Brain pericyte (primary cell): ENCODE results near the gene PPP6R2.

Source experiments
- DNase-seq: peaks from one replicate; pipeline ENCODE4 v3.0.0-alpha.2; 2012; ENCODE audit warnings: low read depth, low spot score

Gene PPP6R2

GRCh38 chr22:50445071-50445879 lies 102.1 kb downstream of the PPP6R2 start:
- DNase-seq: no peak

DNA sequence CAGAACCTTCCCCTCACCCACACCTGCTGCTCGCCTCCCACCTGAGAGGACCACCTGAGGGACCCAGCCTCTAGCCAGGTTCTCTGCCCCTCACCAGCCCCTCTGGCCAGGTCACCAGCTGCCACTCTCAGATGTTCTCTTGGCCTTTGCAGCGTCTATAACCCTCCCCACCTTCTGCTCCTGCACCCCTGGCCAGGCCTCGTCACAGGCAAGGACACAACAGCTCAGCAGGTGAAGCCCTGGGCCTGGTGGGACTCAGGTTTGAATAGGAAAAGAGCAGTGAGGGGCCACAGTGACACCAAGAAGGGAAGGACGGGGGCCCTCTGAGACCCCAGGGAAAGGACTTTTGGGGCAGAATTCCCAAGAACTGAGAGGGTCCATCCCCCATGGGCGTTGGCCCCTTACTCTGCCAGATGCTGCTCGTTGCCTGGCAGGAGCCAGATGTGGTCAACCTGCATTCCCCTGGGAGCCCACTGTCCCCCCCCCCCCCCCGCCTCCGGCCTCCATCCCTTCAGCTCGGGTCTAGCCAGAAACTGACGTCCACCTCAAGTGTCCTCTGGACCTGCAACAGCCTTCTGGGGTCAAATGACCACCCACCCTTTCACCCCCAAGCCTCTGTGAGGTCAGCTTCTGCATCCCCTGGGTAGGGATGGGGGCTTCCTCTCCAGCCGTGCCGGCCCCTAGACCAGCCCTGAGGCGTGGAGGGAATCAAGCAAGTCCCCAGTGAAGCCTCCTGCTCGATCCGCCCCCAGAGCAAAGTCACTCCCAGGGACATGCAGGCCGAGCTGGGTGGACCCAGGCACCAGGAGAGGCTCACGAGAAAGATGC lies 103.0 kb downstream of the PPP6R2 start:
- no peak for DNase-seq

DNA sequence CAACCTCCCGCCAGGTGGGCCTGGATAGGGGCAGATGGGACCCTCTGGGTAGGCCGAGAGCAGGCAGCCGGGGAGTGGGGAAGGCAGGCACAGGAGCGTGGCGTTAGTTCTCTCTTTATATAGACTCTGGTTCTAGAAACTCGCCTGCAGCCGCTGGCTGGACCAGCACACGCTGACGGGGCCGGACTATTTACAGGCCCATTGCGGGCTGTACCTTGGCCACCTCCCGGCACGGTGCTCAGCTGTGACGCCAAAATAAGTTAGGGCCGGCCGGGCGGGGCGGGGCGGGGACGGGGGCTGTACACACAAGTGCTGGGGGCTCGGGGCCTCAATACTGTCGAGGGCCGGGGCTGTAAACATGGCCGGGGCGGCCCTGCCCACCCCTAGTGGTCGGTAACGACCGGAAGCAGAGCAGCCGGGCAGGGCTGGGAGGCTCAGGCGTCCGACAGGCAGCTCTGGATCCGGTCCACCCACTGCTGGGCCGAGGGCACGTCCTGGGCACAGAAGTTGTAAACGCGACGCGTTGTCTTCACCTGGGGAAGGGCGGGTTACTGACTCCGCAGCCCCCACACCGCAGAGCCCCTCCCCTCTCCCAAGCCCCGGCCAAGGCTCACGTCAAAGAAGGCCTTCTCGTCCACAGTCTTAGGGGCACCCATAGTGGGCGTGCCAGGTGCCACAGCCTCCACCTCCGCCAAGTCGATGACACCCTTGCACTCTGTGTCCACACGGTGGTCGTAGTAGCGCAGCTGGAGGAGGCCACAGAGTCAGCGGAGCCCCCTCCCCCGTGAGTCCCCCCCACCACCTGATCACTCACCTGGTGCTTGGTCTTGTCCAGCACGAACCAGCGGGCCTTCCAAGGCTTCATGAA lies 103.8 kb downstream of the PPP6R2 start:
- DNase-seq: no peak

- no peak for DNase-seq
Measured at GRCh38 chr22:50447576-50448551, 104.7 kb downstream of the PPP6R2 start.

DNA sequence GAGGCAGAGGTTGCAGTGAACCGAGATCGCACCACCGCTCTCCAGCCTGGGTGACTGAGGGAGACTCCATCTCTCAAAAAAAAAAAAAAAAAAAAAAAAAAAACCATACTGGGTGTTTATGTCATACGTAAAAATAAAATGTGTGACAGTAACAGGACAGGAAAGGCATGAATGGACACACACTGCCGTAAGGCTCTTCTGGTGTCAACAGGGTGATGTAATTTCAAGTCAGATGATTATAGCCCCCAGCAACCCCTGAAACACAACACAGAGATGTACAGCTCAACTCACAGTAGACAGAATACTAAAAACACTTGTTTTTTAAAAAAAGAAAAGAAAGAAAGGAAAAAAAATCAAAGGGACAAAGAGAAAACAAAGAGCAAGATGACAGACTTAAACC lies 109.5 kb downstream of the PPP6R2 start:
- DNase-seq: no peak

- no peak for DNase-seq
Measured at GRCh38 chr22:50454556-50455075, 111.5 kb downstream of the PPP6R2 start.

- DNase-seq: no peak
Measured at GRCh38 chr22:50455201-50455600, 112.1 kb downstream of the PPP6R2 start.

DNA sequence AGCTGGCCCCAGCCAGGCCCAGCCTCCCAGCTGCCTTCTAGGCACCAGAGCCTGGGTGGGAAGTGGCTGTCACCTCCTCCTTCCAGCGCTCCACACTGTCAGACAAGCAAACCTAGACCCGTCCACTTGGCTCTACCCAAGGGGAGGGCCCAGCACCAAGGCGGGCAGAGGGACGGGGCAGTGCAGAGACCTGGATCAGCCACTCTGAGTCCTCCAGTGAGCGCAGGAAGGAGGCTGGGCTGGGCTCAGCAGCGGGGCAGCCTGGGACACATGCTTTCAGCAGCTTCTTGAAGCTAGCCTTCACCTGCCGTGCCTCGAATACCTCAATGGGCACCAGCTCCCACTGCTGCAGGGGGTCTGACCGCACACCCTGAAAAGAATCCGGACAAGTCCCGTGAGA lies 112.9 kb downstream of the PPP6R2 start:
- DNase-seq: no peak

DNA sequence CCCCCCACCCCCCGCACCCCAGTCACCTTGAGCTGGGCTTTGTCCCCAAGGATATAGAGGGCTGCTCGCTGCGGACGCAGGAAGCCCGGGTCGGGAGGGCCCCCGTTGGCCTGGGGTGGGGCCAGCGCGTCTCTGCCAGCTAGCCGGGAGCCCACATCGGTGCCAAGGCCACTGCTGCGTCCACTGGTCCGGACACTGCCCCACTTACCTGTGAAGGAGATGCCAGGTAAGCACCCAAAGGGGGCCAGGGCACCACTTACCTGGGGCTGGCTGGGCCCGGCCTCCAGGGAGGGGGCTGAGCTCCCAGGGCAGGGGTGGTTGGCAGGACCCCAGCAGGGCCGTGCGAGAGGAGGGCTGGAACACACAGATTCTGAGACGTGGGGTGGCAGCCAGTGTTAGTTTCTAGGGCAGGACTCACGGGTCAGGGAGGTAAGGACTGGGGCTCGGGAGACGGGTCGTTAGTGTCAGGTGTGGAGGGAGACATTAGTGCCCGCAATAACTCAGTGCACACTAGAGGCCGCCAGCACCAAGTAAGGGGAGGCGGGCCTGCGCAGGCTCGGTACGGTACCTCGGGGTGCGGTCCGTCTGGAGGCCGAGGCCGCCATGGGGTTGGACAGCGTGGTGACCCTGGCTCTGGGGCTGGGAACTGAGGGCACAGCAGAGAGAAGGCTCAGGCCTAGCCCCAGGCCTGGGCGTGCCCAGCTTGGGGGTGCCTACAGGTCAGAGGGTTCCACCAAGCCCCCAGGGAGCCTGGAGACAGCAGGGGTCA lies 113.5 kb downstream of the PPP6R2 start:
- no peak for DNase-seq

- no peak for DNase-seq
Measured at GRCh38 chr22:50459016-50459415, 115.9 kb downstream of the PPP6R2 start.

DNA sequence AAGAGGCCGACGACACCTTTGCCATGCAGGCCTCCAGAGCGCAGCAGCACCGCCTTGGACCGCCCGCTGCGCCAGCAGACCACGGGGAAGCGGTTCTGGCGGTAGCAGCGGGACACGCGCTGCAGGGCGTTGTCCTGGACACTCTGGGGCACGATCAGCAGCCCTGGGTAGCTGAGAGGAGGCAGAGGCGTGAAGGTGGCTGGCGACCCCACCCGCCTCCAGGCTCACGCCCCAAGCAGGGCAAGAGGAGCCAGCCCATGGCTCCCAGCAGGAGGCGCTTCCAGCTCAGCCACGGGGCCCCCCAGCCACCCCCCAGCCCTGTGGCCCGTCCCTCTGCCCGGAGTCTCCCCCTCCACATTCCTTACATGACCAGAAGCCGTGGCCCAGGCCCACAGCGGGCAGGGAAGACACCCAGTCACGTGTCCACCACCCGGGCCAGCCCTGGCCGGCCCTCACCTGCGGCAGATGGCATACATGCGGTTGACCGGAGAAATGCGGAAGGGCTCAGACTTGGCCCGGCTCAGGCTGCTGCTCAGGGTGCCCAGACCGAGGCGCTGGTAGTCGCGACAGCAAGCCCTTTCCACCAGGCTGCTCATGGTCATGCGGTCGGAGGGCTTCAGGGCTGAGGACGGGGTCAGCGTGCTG lies 116.5 kb downstream of the PPP6R2 start:
- no peak for DNase-seq

DNA sequence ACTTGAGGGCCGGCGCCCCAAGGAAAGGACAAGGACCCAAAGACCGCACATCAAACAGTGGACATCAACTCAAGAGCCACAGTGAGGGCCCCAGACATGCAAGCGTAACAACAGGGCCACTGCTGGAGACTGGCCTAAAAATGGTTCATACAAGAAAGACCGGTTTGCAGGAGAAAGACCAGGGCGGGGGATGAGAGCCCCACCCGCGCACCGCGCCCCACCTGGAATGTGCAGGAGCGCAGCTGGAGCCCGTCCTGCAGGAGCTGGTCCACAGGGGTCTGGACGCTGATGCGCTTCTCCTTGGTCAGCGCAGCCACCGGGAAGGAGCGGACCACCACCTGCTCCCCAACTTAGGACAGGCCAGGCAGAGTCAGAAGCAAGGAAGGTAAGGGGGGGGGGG lies 117.8 kb downstream of the PPP6R2 start:
- DNase-seq: no peak

DNA sequence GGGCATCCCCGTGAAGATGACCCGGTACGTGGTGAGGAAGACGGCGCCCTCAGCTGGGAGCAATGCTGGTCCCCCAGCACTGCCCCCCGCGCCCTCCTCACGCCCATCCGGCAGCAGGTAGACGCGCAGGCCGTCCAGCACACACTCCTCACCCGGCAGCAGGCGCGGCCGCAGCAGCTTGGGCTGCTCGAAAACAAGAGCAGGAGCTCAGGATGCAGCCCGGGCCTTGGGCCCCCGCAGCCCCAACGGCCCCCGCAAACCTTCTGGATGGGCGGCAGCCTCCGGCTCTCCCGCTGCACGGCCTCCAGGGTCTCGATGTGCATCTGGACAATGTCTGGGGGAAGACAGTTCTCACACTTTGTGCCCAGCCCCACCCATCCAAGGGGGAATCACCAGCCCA lies 118.4 kb downstream of the PPP6R2 start:
- no peak for DNase-seq

- no peak for DNase-seq
Measured at GRCh38 chr22:50461979-50462540, 118.9 kb downstream of the PPP6R2 start.

GRCh38 chr22:50463188-50463900 lies 120.2 kb downstream of the PPP6R2 start:
- DNase-seq: no peak

GRCh38 chr22:50464451-50464850 lies 121.3 kb downstream of the PPP6R2 start:
- DNase-seq: no peak

DNA sequence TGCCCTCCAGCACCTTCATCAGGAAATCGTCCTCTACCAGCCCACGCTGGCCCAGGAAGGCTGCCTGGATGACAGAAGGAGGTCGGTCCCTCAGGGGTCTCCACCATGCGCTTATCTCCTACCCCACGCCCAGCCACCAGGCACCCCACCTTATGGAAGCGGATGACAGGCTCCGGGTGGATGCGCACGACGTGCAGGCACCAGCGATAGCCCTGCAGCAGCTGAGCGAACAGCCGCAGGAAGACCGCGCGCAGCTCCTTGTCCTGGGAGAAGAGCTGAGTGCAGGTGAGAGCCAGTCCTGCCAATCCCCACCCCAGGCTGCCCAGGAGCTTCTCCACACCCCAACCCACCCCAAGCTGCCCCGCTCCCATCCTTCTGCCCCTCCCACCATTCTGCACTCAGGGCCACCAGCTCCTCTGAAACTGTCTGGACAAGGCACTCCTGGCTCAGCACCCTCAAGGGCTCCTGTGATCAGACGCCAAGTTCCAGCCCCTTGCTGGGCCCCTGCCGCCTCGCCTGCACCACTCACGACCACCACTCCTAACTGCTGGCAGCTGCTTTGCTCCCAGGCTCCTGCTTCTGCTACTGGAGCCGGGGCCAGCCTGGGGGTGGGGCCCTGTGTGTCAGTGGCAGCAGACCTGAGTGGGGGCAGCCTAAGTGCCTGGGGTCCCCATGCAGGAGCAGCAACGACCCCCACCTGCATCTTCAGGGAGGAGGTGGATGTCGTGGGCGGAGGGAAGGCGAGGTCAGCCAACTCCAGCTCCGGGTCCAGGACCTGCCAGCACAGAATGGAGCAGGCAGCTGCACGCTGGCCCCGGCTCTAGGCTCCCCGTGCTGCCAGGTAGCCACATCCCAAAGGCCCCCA lies 122.2 kb downstream of the PPP6R2 start:
- no peak for DNase-seq
